GM18502 (cell line): ENCODE results near the gene ADNP.
A peak's percentile ranks its signal among the peaks of the same experiment; 100 is the strongest.

Experiments
- ATAC-seq: cut with Tn5 transposase; IDR thresholded peaks from one replicate; pipeline ENCODE4 v1.9.1; 2021; ENCODE audit warnings: mild to moderate bottlenecking; ENCODE audit not compliant: unreplicated experiment, poor library complexity

ADNP gene

GRCh38 chr20:50933589-50933988 lies 2.4 kb upstream of the ADNP start:
- ATAC-seq, result no peak

DNA sequence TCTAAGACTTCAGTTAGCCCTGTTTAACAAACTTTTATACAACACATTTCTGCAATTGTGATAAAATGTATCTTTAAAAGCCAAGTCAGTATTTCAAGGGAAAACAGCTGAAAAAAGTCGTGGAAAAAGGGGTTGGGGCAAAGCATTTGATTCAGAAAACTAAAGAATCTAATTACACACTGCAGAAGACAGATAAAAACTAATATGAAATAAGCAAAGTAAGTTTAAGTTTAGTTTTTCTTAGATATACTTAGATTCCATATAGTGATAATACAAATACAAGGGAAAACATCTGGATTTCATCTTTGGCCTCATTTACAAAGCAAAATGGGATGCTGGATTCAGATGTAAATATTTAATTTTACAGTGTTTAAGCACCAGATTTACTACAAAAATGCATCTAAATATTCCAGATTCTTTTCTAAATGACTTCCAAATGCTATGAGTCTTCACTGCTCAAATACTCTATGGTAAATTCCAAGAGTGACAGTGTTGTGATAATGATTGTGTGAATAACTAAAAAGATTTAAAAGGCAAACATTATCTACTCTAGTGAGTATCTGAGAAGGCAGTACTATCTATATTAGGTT lies 1.5 kb upstream of the ADNP start:
- no peak for ATAC-seq

DNA sequence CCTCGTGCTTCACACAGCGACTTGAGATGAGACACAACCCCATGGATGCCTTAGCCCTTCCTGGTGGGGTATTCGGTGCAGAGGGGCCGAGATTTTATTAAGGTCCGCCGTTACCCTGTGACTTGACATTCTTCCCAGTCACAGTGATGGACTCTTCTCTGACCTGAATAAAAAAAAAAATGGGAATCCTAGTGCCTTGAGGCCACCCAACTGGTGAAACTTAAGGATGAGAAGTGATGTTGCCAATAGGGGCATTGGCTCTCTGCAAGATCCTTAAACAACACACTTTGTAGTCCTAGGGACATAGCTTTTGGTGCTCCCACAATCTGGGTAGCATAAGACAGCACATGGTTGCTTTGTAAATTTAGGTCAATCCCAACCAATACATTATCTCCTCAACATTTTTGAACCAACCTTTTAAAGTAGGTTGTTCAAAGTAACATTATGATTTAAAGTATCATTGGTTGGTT lies 814 bp upstream of the ADNP start:
- no peak for ATAC-seq

- ATAC-seq, result peak; percentile 23
These were observed 296 bp downstream of the ADNP start for GRCh38 chr20:50930976-50931305.

- peak; percentile 10 for ATAC-seq
These were observed 880 bp downstream of the ADNP start for GRCh38 chr20:50930139-50930975.

DNA sequence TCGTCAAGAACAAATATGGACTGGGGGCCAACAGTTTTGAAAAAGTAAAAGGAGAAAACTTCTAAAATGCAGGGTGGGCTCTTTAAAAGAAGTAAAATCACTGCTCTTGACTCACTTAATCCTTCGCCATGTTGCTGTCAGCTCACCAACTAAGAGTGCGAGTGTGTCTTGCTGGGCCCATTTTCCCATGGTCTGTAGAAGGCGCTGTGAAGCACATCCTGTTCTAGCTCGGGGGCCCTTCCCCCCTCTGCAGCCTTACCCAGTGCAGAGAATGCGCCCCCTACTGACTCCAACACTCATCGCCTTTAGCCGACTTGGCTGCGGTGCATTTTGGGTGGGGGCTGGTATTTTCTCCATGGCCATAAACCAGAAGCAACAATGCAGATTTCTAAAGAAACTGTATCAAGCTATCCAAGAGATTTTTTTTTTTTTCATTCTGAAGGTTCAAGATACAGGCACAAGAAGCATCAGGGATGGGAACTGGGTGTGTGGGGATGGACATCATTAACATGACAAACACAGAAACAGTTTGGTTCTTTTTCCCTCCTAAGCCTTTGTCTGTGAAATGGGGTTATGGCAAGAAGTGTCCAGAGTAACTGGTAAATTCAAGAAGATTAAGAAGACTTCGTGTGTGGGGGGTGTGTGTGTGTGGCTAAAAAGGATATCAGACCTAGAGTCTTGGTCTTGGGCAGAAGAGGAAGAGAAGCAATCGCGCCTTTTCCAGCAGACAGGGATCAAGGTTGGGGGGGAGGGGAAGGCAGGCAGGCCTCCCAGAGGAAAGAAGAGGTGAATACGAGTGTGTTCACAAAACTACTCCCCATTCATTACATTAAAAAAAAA lies 1.7 kb downstream of the ADNP start:
- ATAC-seq, result peak; percentile 64

GRCh38 chr20:50928469-50928868 lies 2.8 kb downstream of the ADNP start:
- ATAC-seq, result no peak

DNA sequence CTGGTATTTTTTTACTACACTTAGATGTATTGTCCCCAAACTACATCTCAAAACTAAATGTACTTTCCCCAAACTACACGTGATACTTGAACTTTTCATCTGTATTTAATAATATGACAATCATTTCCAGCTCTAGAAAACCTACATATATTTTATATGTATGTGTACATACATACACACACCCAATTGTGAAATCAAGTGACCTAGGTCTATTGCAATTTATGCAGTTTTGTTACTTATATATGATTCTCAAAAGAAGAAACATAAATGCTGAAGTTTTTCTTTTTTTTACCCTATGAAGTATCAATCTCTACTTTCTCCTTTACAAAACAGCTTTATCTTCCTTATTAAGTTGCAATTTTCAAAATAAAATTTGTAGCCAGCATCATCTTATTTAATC lies 4.7 kb downstream of the ADNP start:
- ATAC-seq, result no peak

- ATAC-seq, result no peak
These were observed 6.8 kb downstream of the ADNP start for GRCh38 chr20:50924261-50924920.

- no peak for ATAC-seq
These were observed 9.3 kb downstream of the ADNP start for GRCh38 chr20:50921803-50922501.

GRCh38 chr20:50920997-50921396 lies 10.2 kb downstream of the ADNP start:
- no peak for ATAC-seq

DNA sequence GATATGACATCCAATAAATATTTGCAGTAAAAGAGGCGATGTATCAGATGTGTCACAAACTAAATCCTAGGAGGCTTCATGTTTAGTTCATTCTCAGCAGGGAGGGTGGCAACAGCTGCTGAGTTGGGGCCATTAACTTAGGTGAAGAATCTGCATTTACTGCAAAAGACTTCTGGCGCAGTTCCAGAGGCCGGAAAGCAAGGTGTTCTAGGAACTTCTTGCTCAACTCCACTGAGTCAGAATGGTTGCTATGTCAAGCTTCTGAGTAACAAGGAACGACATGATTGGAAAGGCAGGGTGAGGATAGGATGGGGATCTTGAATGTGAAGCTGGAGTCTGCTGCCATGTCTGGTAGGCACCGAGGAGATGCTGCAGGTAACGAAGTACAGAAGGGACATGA lies 11.7 kb downstream of the ADNP start:
- ATAC-seq, result no peak

DNA sequence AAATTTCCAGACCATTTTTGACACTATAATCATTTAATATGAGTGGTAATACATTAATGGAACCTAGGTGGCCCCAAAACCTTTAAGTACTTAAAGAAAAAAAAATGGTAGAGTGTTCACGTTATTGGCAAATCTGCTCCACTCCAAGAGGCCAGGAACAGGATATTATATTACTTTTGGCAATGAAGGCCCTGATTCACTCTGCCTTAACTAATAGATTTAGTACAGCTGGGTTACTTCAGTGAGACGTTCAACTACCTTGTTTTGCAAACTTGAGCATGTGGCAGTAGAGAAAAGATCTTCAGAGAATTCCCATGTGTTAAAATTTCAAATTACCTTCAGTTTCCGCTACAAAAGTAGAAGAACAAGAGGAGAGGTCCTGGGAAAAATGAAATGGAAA lies 12.8 kb downstream of the ADNP start:
- no peak for ATAC-seq

DNA sequence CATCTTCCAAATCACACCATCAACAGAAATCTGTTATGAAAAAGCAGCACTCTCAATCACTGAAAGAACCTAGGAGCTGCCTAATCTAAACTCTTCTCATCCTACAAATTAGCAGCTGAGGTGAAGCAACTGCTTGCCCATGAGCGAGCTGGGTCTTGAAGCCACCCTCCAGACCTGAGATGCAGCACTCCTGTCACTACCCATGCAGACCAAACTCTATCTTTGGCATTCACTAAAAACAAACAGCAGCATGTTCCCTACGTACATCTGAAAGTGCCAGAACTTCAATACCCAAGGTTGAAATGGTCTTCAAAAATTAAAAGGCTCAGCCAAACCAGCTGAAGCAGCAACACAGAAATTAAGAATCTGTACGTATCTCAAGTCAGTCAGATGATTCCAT lies 14.3 kb downstream of the ADNP start:
- ATAC-seq, result no peak

DNA sequence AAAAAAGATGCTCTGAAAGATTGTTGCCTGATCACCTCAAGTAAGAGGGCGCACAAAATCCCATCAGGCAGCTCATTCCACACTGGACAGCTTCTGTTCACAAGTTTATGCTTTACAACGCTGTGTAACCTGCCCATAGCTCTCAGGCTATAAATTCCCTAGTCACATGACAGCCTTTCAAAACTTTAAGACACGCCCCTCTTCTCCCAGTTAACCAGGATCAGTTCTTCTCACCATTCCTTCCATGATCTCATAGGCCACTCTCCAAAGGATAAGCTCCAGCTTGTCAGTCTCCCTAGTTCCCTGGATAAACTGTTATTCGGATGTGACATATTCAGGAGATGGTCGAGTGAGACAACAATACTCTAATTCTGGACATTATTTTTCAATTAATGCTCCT lies 15.0 kb downstream of the ADNP start:
- no peak for ATAC-seq

DNA sequence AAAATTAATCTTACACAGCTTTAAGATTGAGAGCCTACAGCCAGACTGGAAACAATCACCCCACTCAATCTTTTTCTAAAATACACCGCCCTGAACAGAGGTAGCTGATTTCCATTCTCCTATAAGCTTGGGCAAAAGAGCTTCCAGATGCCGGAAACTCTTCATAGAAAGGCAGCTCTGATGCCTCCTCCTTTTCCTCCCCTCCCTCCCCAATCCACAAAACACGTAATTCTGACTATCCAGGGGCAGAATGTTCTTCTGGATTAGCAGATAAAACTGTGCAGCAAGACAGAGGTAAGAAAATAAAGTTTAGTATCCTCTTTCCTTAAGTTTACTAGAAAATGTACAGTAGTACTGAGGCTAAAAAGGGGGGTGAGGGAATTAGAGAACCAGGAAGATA lies 15.8 kb downstream of the ADNP start:
- ATAC-seq, result no peak

- no peak for ATAC-seq
These were observed 17.4 kb downstream of the ADNP start for GRCh38 chr20:50913690-50914375.

GRCh38 chr20:50911716-50912115 lies 19.5 kb downstream of the ADNP start:
- peak; percentile 59 for ATAC-seq

DNA sequence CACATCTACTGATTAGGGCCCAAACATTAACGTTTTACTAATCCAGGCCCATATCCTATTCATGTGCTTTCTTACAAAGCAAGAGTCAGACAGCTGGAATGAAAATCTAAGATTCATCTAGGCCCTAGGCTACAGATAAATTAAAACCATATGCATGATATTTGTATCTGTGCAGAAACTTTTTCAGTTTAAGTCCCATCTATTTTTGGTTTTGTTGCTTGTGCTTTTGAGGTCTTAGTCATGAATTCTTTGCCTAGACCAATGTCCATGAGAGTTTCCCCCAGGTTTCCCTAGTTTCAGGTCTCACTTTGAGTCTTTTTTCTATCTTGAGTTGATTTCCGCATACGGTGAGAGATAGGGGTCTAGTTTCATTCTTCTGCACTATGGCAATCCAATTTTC lies 20.2 kb downstream of the ADNP start:
- ATAC-seq, result no peak

DNA sequence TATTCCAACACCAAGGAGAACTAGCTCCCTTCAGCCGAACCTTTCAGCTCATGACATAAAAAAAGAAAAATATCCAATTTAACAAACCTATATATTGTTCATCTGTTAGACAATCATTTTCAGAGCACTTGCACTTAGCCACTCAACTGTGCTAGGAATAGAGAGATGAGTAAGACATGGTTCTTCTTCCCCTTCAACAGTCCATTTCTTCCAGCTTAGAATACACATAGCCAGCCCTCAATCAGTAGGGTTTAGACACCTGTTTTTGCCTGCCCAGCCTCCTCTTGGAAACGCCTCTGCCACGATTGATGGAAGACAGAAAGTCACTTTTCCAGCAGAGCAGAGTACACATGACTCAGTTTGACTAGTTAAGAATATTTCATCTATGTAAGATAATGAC lies 21.8 kb downstream of the ADNP start:
- ATAC-seq, result no peak
